GM18861 (cell line): ENCODE measurements around the gene KRTAP4-7.
"Not testable (repeated sequence)": the region's sequence is repeated elsewhere in the genome, so short reads cannot be mapped to it uniquely, and the experiment has no call there.

Experiments used
- ATAC-seq: cut with Tn5 transposase; IDR thresholded peaks from one replicate; pipeline ENCODE4 v1.9.1; 2021; ENCODE audit not compliant: unreplicated experiment

KRTAP4-7 gene

DNA sequence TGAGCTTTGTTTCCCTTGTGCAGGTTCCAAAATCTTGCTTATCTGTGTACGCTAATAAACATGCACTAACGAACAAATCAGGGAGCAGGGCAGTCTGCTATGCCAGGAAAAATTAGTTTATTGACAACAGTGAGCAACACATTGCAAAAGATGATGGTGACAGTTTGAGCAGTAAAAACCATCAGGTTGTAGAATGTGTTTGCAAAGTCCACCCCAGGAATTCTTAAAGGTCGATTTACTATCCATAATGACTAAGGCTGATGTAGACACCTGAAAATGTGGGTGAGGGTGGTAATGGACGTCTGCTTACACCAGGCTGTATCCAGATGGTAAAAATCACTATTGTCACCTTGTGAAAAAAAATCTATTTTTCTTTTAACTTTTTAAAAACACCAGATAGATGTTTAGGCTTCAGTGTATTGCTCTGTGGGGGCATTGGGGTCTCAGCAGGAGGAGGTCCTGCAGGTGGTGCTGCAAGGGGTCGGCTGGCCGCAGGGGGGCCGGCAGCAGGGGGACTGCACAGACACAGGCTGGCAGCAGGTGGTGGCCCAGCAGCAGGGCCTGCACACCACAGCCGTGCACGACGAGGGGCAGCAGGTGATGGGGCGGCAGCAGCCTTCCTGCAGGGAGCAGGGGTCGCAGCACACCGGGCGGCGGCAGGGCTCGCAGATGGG is 18.8 kb upstream of the KRTAP4-7 start:
- ATAC-seq, result not testable (repeated sequence)

DNA sequence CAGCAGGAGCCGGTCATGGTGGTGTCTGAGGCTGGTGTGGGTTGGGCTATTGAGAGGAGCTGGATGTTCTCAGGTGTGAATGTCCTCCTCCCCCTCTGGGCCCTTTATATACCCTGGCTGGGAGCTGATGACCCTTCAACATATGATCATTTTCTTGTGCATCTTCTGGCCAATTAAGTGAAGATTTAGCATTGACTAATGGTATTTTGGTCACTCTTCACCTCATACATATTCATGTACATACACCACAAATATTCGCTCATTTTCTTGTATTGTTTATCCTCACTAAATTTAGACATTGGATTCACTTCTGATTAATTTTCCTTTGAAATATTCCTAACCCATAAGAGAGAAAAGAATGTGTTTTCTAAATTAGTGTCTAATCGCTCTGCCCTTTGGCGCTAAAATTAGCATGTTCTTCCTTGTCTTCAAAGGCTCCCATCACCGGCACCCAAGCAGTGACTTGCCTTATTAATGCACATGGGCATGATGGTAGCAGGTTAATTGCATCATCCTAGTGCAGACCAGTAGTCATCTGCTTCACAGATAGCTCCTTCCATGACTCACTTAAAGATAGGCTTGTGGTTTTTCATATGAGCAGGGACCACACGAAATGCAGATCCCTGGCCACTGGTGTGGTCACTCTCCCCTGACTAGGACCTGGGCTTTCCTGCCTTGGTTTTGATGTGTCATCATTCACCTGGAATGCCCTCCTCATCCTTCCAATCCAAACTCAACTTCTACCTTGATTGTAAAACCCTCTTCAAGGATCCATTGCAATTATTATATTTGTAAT is 17.9 kb upstream of the KRTAP4-7 start, which contains the start of gene KRTAP2-4:
Gene KRTAP2-4, minus strand, starts transcription at position 51 of the 796 bp plus-strand sequence. Its CDS starts 34 bp downstream, at position 17.
- no peak for ATAC-seq

DNA sequence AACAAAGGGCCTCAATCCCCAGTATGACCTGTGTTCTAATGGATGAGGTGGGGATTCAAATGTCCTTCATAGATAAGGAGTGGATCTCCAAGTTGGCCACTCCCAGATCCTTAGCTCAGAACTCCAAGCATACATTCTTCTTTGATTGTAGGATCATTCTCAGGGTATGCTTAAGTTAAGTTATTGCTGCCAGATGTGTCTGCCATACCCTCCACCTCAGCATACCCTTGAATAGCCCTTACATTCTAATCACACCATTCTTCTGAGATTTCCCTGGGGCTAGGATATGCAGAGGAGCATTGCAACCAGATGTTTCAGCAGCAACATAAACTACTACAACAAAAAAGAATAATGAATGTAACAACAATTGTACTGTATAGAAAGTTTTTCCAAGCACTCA is 16.7 kb upstream of the KRTAP4-7 start:
- no peak for ATAC-seq

DNA sequence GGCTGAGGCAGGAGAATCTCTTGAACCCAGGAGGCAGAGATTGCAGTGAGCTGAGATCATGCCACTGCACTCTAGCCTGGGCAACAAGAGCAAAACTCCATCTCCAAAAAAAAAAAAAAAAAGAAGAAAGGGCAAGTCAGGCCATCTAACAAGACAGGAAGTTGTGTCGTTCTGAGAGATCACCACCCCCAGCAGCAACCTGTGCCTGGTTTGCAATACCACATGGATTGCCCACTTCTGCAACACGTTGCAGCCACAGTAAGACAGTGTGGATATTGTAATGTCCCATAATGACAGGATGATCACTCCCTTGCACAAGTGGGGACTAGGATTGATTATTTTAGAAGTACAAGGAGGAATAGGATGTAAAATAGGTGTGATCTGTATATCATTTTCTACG is 14.9 kb upstream of the KRTAP4-7 start:
- ATAC-seq, result no peak

DNA sequence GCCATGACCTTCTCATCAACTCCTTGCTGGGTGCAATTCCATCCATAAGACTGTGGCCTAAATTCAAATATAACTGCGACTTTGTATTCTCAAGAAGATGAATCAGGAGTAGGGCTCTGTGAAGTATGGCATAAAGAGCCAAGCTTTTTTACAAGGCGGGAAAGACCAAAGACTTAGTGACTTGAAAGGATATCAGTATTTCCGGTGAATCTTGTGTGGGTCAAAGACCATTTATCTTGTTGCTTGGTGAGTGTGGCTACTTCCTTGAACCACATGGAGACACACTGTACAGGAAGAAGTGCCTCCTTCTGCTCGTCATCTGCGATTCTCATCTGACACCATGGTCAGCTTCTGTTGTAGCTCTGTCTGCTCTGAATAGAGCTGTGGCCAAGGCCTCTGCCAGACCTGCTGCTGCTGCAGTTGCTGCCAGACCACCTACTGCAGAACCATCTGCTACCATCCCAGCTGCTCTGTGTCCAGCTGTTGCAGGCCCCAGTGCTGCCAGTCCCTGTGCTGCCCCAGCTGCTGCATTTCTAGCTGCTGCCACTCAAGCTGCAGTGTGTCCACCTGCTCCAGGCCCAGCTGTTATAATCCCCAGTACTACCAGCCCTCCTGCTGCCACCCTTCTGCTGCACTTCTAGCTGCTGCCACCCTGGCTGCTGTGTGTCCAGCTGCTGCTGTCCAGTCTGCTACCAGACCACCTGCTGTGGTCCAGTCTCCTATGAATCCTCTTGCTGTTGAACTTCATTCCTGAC is 12.2 kb upstream of the KRTAP4-7 start:
- ATAC-seq, result no peak

DNA sequence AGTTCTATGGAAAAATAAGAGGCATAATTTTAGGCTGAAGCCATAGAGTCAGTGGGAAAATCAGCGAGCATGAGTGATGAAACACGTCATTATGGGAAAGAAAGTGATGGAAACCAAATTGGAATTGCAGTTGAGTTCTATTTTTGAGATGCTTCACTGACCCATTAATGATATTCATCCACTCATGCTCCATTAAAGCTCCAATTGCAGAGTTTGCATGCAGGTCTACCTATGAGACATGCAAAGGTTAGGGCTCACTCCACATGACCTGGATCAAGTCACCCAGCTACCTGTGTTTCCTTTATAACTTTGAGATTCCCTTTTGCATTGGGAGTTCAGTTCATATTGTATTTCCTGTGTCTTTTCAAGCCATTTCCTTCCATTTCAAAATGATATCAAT is 10.3 kb upstream of the KRTAP4-7 start:
- ATAC-seq, result no peak

DNA sequence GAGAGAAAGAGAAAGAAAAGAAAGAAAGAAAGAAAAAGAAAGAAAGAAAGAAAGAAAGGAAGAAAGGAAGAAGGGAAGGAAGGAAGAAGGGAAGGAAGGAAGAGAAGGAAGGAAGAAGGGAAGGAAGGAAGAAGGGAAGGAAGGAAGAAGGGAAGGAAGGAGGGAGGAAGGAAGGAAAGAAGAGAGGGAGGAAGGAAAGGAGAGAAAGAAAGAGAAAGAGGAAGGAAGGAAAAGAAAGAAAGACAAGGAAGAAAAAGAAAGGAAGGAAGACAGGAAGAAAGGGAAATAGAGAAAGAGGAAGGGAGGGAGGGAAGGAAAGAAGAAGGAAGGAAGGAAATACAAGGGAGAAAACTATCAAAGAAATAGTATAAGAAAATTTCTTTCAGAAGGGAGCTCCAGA is 7.2 kb upstream of the KRTAP4-7 start:
- ATAC-seq, result no peak

DNA sequence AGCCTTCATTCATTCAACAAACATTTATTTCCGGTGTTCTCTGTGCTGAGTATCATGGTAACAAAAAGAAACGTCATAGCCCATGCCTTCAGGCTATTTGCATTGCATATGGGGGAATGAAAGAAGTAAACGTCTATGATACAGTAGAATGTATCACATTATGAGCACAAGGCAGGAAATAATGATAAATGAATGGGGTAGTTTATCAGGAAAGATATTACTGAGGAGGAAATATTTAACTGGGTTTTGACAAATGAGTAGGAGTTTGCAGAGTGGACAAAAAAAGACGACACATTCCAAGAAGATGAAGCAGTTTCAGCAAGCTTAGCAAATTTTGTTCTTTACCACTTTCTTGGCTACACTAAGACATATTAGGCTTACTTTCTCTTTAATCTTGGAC is 1.3 kb upstream of the KRTAP4-7 start:
- ATAC-seq, result no peak

DNA sequence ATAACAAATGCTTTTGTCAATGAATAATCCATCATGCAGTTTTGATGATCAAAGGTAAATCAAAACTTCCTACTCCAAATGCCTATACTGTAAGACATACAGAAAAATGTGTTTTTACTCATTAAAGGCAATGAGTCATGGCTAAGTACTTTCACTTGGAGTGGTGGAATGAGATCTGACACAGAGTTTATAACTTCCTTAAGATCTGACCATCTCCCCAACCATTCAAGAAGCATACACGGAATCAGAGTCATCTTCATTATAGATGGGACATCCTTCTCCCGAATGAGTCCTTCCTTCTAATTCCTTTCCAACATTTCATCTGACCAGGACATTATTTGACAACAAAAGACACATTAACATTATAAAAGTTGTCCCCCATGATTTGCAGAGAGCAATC is 523 bp upstream of the KRTAP4-7 start:
- not testable (repeated sequence) for ATAC-seq

DNA sequence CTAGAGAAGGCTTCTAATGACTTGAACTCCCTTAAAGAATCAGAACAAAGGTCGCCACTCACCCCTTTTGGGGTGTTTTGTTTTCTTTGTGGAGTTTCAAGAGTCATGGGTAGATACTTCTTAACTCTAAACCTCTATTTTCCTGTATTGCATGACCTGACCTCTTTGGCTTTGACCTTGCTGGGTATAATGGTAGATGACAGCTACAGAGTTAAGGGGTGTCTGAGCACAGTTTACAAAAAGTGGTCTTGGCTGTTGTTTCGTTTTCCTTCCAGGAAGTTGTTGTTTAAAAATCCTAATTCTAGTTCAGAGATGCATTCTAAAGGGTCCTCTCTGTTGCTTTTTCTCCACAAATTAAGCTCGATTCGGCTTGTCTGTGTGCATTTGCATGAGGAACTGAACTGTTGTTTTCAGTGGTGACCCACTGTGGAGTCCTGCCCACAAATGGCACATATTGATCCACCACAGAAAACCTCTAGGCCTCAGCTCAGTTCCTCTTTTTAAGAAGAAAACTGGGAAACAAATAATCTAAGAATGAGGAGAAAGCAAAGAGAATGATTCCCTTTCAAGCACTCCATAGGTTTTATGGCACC is 4.9 kb downstream of the KRTAP4-7 start:
- ATAC-seq, result not testable (repeated sequence)

DNA sequence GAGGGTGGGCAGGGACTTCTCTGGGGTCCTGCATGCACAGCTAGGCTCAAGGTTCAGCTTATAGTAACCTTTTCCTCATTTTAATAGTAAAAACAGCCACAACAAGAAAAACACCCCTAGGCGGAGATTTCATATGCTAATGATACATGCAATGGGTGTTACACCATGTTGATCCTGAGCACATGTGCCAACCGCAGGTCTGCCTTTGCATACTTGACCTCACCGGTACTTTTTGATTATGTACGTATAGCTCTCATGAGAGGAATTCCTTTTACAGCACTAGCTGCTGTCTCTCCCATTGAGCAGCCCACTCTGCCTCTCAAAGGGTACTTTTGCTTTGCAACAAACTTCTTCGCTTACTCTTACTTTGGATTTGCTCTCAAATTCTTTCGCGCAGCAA is 12.1 kb downstream of the KRTAP4-7 start:
- no peak for ATAC-seq

DNA sequence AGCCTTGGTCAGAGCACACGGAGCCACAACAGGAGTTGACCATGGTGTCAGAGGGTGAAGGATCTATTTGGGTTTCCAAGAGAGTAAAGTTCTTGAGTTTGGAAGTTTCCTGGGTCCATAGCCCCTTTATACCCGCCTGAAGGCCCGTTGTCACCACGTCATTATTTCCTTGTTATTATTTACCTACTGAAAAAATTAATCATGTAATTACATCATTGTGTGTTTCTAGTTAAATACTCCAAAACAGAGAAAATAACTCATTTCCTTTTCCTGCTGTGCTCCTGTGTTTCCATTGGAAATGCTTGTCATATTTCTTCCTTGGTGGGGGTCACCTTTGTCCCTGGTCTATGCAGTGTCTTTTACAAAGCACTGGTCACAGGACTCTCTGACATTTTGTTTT is 14.1 kb downstream of the KRTAP4-7 start, which contains the start of gene KRTAP4-8:
Gene KRTAP4-8, minus strand, starts transcription at position 101 of the 400 bp plus-strand sequence. Its CDS starts 58 bp downstream, at position 43.
- no peak for ATAC-seq

DNA sequence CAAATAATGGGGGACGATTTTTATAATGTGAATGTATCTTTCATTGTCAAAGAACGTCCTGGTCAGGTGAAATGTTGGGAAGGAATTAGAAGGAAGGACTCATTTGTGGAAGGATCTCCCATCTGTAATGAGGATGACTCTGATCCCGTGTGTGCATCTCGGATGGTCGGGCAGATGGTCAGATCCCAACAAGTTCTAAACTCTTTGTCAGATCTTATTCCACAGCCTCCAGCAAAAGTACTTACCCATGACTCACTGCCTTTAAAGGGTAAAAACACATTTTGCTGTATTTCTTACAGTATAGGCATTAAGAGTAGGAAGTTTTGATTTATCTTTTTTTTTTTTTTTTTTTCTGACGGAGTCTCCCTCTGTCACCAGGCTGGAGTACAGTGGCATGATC is 14.5 kb downstream of the KRTAP4-7 start:
- ATAC-seq, result no peak

DNA sequence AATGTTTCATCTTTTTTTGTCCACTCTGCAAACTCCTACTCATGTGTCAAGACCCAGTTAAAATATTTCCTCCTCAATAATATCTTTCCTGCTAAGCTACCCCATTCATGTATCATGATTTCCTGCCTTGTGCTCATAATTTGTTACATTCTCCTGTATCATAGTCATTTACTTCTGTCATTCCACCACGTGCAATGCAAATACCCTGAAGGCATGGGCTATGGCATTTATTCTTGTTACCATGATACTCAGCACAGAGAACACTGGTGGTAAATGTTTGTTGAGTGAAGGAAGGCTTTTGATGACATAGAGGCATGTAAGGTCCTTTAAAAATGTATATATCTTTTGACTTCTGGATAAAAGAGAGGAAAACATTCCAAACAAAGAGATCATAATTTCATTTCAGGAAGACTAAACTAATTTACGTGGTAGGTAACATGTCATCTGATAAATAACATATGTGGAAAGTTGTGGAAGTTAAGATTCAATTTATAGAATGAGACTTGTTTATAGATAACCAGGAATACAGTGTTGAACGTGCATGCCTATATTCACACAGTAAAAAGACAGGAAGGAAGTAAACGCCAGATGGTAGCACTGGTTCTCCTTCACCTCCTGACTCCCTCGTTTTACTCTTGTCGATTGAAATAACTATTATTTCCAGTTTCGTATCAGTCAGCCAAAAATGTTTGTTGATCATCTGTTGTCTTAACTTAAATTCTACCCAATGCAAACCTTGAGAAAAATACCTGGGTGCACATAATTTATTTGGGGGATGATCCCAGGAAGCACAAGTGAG is 15.9 kb downstream of the KRTAP4-7 start:
- not testable (repeated sequence) for ATAC-seq

DNA sequence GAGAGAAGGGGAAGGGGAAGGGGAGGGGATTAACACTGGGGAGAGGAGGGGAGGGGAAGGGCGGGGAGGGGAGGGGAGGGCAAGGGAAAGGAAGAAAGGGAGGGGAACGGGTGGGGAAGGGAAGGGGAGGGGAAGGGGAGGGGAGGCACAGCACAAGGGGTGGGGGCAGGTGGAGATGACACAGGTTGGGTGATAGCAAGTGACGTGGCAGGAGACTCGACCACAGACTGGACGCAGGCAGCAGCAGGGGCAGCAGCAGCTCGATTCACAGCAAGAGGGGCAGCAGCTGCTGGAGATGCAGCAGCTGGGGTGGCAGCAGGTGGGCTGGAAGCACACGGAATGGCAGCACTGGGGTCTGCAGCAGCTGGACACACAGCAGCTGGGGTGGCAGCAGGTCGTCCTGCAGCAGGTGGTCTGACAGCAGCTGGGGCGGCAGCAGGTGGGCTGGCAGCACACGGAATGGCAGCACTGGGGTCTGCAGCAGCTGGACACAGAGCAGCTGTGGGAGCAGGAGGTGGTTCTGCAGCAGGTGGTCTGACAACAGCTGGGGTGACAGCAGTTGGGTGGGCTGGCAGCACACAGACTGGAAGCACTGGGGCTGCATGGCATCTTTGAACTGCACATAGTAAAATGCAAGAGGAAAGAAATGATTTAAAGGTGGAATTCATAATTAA is 17.8 kb downstream of the KRTAP4-7 start, which contains the start of gene KRTAP4-16:
Gene KRTAP4-16, minus strand, starts transcription at position 624 of the 674 bp plus-strand sequence. Its CDS starts 0 bp downstream, at position 624.
- no peak for ATAC-seq

DNA sequence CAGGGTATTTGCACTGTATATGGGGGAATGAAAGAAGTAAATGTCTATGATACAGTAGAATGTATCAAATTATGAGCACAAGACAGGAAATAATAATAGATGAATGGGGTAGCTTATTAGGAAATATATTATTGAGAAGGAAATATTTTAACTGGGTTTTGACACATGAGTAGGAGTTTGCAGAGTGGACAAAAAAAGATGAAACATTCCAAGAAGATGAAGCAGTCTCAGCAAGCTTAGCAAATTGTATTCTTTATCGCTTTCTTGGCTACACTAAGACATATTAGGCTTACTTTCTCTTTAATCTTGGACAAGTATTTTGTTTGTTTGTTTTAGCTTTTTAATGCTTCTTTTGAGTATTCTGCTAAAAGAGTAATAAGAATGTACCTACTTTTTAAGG is 19.9 kb downstream of the KRTAP4-7 start:
- ATAC-seq, result no peak

DNA sequence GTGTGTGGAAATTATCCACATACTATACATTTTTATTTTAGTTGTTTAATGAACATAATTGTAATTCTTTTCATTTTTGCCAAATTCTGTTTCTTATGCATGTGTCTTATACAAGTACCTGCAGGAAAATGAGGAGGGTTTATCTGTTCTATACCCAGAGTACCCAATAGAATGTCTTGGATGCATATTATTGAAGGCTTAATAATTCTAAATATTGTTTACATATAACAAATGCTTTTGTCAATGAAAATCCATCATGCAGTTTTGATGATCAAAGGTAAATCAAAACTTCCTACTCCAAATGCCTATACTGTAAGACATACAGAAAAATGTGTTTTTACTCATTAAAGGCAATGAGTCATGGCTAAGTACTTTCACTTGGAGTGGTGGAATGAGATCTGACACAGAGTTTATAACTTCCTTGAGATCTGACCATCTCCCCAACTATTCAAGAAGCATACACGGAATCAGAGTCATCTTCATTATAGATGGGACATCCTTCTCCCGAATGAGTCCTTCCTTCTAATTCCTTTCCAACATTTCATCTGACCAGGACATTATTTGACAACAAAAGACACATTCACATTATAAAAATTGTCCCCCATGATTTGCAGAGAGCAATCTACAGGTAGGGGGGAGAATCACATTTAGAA is 20.6 kb downstream of the KRTAP4-7 start:
- ATAC-seq, result not testable (repeated sequence)

DNA sequence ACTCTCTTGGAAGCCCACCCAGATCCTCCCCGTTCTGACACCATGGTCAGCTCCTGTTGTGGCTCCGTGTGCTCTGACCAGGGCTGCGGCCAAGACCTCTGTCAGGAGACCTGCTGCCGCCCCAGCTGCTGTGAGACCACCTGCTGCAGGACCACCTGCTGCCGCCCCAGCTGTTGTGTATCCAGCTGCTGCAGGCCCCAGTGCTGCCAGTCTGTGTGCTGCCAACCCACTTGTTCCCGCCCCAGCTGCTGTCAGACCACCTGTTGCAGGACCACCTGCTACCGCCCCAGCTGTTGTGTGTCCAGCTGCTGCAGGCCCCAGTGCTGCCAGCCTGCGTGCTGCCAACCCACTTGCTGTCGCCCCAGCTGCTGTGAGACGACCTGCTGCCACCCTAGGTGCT is 21.4 kb downstream of the KRTAP4-7 start, which contains the start of gene KRTAP4-9:
Gene KRTAP4-9, plus strand, starts transcription at position 43 of the 400 bp plus-strand sequence. Its CDS starts 0 bp downstream, at position 43.
- not testable (repeated sequence) for ATAC-seq

DNA sequence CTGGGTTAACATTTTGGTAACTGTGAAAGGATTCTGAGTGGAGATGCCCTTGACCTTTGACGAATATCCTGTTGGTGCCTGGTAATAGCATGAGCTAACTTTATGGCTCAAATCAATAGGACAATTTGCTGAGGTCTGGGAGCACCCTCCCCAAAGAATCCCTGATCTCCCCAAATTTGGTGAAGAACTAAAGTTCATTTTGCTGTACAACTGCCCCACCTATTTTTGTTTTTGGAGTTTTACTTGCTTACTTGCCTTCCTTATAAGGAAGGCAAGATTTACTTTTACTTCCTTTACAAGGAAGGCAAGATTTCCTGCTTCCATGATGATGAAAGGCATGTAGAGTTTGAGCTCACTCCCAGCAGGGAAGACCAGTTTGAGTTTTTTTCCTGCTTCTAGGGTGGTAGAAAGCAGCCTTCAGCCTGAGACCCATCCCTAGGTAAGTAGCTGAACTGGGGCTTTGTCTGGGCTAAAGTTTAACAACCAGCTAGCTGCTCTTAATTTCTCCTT is 24.0 kb downstream of the KRTAP4-7 start:
- ATAC-seq, result no peak
